SK-N-SH treated with all-trans-retinoic acid at 6 μM for 48 hours (cell line): ENCODE results near the gene PCDHGB3.

Experiments used
- ATAC-seq: fragments of 200-7000 bp; cut with Tn5 transposase; 3 replicates; pipeline ENCODE4 v1.9.1; 2020; ENCODE audit warnings: mild to moderate bottlenecking, moderate library complexity
- ARNTL ChIP-seq: fragments of 450-650 bp; formaldehyde crosslinking; IDR thresholded peaks from 2 replicates; pipeline ENCODE4 v1.5.0; 2020; ENCODE audit warnings: low read depth, mild to moderate bottlenecking, moderate library complexity, borderline replicate concordance
- BACH2 ChIP-seq: fragments of 250-450 bp; sonication (Bioruptor Pico); IDR thresholded peaks from 2 replicates; pipeline ENCODE4 v1.9.0; 2021; ENCODE audit warnings: mild to moderate bottlenecking, borderline replicate concordance
- CSDC2 ChIP-seq: fragments of 250-450 bp; sonication (Bioruptor Pico); IDR thresholded peaks from 2 replicates; pipeline ENCODE4 v1.5.0; 2020; ENCODE audit warnings: mild to moderate bottlenecking, moderate library complexity
- ESRRG ChIP-seq: fragments of 250-450 bp; sonication (Bioruptor Pico); IDR thresholded peaks from 2 replicates; pipeline ENCODE4 v1.6.1; 2021; ENCODE audit warnings: mild to moderate bottlenecking
- ISL1 ChIP-seq: fragments of 250-450 bp; sonication (Bioruptor Pico); IDR thresholded peaks from 2 replicates; pipeline ENCODE4 v2.1.2; 2022; ENCODE audit warnings: mild to moderate bottlenecking, moderate library complexity
- PPARA ChIP-seq: fragments of 250-450 bp; sonication (Bioruptor Pico); IDR thresholded peaks from 2 replicates; pipeline ENCODE4 v1.5.0; 2020; ENCODE audit warnings: mild to moderate bottlenecking, borderline replicate concordance
- RARB ChIP-seq: fragments of 250-450 bp; sonication (Bioruptor Pico); IDR thresholded peaks from 2 replicates; pipeline ENCODE4 v1.8.0; 2021; ENCODE audit warnings: mild to moderate bottlenecking, moderate library complexity
- SNAI2 ChIP-seq: fragments of 250-450 bp; sonication (Bioruptor Pico); IDR thresholded peaks from 2 replicates; pipeline ENCODE4 v1.5.0; 2020; ENCODE audit warnings: mild to moderate bottlenecking, moderate library complexity
- ZC3H10 ChIP-seq: fragments of 250-450 bp; sonication (Bioruptor Pico); IDR thresholded peaks from 2 replicates; pipeline ENCODE4 v1.5.1; 2021; ENCODE audit warnings: mild to moderate bottlenecking, moderate library complexity
- ZFP3 ChIP-seq: fragments of 250-450 bp; sonication (Bioruptor Pico); IDR thresholded peaks from 2 replicates; pipeline ENCODE4 v1.5.0; 2020; ENCODE audit warnings: mild to moderate bottlenecking, moderate library complexity
- ZNF565 ChIP-seq: fragments of 450-650 bp; formaldehyde crosslinking; conservative IDR thresholded peaks from 2 replicates; pipeline ENCODE4 v1.5.0; 2020; ENCODE audit warnings: low read depth, mild to moderate bottlenecking, moderate library complexity
- ZNF70 ChIP-seq: fragments of 450-650 bp; formaldehyde crosslinking; IDR thresholded peaks from 2 replicates; pipeline ENCODE4 v1.5.0; 2020; ENCODE audit warnings: mild to moderate bottlenecking, moderate library complexity
- ZNF8 ChIP-seq: fragments of 450-650 bp; formaldehyde crosslinking; IDR thresholded peaks from 2 replicates; pipeline ENCODE4 v1.5.0; 2020; ENCODE audit warnings: mild to moderate bottlenecking, moderate library complexity
- TF ChIP-seq, protein P1 (sequence below): fragments of 250-450 bp; sonication (Bioruptor Pico); IDR thresholded peaks from 2 replicates; pipeline ENCODE4 v1.5.1; 2021; ENCODE audit warnings: mild to moderate bottlenecking, moderate library complexity
- TF ChIP-seq, protein P2 (sequence below): fragments of 250-450 bp; sonication (Bioruptor Pico); IDR thresholded peaks from 2 replicates; pipeline ENCODE4 v1.5.1; 2020; ENCODE audit warnings: low read depth, mild to moderate bottlenecking, moderate library complexity
- TF ChIP-seq, protein P3 (sequence below): fragments of 250-450 bp; sonication (Bioruptor Pico); IDR thresholded peaks from 2 replicates; pipeline ENCODE4 v1.5.0; 2020; ENCODE audit warnings: mild to moderate bottlenecking, moderate library complexity
- TF ChIP-seq, protein P4 (sequence below): fragments of 250-450 bp; sonication (Bioruptor Pico); IDR thresholded peaks from 2 replicates; pipeline ENCODE4 v1.8.0; 2020; ENCODE audit warnings: mild to moderate bottlenecking, moderate library complexity, borderline replicate concordance
- TF ChIP-seq, protein P5 (sequence below): fragments of 250-450 bp; sonication (Bioruptor Pico); IDR thresholded peaks from 2 replicates; pipeline ENCODE4 v1.8.0; 2021; ENCODE audit warnings: low read depth, mild to moderate bottlenecking, moderate library complexity, borderline replicate concordance

The PCDHGB3 gene

DNA sequence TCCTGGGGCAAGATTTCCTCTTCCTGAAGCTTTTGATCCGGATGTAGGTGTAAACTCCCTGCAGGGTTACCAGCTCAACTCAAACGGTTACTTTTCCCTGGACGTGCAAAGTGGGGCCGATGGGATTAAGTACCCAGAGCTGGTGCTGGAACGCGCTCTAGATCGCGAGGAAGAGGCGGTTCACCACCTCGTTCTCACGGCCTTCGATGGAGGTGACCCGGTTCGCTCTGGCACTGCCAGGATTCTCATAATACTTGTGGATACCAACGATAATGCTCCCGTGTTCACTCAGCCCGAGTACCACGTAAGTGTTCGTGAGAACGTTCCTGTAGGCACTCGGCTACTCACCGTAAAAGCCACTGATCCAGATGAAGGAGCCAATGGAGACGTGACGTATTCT lies 14.4 kb upstream of the PCDHGB3 start (continued):
- TF ChIP-seq ZC3H10 (CRISPR knock-in tag) (no peak), PPARA (CRISPR knock-in tag) (no peak), ESRRG (no peak), CSDC2 (CRISPR knock-in tag) (no peak)

DNA sequence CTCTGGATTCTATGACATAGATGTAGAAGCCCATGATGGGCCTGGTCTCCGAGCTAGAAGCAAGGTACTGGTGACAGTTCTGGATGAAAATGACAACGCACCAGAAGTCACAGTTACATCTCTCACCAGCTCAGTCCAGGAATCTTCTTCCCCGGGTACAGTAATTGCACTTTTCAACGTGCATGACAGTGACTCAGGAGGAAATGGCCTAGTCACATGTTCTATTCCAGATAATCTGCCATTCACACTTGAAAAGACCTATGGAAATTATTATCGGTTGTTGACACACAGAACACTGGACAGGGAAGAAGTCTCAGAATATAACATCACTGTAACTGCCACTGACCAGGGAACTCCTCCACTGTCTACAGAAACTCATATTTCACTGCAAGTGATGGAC lies 13.9 kb upstream of the PCDHGB3 start:
- no peak for ATAC-seq
- TF ChIP-seq, protein P1, sequence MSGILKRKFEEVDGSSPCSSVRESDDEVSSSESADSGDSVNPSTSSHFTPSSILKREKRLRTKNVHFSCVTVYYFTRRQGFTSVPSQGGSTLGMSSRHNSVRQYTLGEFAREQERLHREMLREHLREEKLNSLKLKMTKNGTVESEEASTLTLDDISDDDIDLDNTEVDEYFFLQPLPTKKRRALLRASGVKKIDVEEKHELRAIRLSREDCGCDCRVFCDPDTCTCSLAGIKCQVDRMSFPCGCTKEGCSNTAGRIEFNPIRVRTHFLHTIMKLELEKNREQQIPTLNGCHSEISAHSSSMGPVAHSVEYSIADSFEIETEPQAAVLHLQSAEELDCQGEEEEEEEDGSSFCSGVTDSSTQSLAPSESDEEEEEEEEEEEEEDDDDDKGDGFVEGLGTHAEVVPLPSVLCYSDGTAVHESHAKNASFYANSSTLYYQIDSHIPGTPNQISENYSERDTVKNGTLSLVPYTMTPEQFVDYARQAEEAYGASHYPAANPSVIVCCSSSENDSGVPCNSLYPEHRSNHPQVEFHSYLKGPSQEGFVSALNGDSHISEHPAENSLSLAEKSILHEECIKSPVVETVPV (CRISPR knock-in tag), result no peak
- TF ChIP-seq, protein P2, sequence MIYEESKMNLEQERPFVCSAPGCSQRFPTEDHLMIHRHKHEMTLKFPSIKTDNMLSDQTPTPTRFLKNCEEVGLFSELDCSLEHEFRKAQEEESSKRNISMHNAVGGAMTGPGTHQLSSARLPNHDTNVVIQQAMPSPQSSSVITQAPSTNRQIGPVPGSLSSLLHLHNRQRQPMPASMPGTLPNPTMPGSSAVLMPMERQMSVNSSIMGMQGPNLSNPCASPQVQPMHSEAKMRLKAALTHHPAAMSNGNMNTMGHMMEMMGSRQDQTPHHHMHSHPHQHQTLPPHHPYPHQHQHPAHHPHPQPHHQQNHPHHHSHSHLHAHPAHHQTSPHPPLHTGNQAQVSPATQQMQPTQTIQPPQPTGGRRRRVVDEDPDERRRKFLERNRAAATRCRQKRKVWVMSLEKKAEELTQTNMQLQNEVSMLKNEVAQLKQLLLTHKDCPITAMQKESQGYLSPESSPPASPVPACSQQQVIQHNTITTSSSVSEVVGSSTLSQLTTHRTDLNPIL (CRISPR knock-in tag), result no peak
- TF ChIP-seq, protein P3, sequence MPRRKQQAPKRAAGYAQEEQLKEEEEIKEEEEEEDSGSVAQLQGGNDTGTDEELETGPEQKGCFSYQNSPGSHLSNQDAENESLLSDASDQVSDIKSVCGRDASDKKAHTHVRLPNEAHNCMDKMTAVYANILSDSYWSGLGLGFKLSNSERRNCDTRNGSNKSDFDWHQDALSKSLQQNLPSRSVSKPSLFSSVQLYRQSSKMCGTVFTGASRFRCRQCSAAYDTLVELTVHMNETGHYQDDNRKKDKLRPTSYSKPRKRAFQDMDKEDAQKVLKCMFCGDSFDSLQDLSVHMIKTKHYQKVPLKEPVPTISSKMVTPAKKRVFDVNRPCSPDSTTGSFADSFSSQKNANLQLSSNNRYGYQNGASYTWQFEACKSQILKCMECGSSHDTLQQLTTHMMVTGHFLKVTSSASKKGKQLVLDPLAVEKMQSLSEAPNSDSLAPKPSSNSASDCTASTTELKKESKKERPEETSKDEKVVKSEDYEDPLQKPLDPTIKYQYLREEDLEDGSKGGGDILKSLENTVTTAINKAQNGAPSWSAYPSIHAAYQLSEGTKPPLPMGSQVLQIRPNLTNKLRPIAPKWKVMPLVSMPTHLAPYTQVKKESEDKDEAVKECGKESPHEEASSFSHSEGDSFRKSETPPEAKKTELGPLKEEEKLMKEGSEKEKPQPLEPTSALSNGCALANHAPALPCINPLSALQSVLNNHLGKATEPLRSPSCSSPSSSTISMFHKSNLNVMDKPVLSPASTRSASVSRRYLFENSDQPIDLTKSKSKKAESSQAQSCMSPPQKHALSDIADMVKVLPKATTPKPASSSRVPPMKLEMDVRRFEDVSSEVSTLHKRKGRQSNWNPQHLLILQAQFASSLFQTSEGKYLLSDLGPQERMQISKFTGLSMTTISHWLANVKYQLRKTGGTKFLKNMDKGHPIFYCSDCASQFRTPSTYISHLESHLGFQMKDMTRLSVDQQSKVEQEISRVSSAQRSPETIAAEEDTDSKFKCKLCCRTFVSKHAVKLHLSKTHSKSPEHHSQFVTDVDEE (CRISPR knock-in tag), result no peak
- TF ChIP-seq PPARA (CRISPR knock-in tag) (no peak), ZNF8 (CRISPR knock-in tag) (no peak), ZFP3 (CRISPR knock-in tag) (no peak), ZC3H10 (CRISPR knock-in tag) (no peak), RARB (CRISPR knock-in tag) (no peak)
- TF ChIP-seq, protein P4, sequence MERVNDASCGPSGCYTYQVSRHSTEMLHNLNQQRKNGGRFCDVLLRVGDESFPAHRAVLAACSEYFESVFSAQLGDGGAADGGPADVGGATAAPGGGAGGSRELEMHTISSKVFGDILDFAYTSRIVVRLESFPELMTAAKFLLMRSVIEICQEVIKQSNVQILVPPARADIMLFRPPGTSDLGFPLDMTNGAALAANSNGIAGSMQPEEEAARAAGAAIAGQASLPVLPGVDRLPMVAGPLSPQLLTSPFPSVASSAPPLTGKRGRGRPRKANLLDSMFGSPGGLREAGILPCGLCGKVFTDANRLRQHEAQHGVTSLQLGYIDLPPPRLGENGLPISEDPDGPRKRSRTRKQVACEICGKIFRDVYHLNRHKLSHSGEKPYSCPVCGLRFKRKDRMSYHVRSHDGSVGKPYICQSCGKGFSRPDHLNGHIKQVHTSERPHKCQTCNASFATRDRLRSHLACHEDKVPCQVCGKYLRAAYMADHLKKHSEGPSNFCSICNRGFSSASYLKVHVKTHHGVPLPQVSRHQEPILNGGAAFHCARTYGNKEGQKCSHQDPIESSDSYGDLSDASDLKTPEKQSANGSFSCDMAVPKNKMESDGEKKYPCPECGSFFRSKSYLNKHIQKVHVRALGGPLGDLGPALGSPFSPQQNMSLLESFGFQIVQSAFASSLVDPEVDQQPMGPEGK (CRISPR knock-in tag), result no peak
- TF ChIP-seq, all 23 proteins: peak for 0

DNA sequence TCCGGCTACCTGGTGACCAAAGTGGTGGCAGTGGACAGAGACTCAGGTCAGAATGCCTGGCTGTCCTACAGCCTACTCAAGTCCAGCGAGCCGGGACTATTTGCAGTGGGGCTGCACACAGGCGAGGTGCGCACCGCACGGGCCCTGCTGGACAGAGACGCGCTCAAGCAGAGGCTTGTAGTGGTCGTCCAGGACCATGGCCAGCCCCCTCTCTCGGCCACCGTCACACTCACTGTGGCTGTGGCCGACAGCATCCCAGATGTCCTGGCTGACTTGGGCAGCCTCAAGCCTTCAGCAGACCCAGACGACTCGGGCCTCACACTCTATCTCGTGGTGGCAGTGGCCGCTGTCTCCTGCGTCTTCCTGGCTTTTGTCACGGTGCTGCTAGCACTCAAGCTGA lies 13.1 kb upstream of the PCDHGB3 start:
- no peak for ATAC-seq
- TF ChIP-seq ESRRG (no peak), SNAI2 (CRISPR knock-in tag) (no peak), CSDC2 (CRISPR knock-in tag) (no peak), ZNF565 (no peak), ZNF70 (no peak), BACH2 (no peak), ZFP3 (CRISPR knock-in tag) (no peak), ARNTL (CRISPR knock-in tag) (no peak), PPARA (CRISPR knock-in tag) (no peak), ZNF8 (CRISPR knock-in tag) (no peak), ISL1 (CRISPR knock-in tag) (no peak)
- TF ChIP-seq, protein P4 (CRISPR knock-in tag), result no peak
- TF ChIP-seq, protein P2 (CRISPR knock-in tag), result no peak
- TF ChIP-seq, protein P1 (CRISPR knock-in tag), result no peak
- TF ChIP-seq, protein P3 (CRISPR knock-in tag), result no peak
- TF ChIP-seq, protein P5, sequence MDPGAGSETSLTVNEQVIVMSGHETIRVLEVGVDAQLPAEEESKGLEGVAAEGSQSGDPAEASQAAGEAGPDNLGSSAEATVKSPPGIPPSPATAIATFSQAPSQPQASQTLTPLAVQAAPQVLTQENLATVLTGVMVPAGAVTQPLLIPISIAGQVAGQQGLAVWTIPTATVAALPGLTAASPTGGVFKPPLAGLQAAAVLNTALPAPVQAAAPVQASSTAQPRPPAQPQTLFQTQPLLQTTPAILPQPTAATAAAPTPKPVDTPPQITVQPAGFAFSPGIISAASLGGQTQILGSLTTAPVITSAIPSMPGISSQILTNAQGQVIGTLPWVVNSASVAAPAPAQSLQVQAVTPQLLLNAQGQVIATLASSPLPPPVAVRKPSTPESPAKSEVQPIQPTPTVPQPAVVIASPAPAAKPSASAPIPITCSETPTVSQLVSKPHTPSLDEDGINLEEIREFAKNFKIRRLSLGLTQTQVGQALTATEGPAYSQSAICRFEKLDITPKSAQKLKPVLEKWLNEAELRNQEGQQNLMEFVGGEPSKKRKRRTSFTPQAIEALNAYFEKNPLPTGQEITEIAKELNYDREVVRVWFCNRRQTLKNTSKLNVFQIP, result no peak
